ENCODE measurements around the gene PRPF31.

DNA sequence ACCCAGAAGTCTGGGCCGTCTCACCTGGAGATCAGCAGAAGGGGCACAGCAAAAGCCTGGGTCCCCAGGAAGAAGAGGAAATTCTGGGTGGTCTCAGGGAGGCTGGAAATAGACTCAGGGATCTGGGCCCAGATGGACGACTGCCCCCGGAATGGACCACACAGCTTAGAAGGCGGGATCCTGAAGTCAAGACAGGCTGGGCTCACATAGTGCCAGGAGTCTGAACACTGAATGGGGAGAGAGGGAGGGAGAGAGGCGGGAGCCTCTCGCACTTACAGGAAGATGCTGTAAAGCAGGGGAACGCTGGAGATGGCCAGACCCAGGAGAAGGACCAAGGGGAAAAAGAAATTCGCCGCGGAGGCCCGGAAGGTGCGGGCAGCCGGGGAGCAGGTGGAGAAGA, 45.3 kb downstream of the PRPF31 start:
- no peak for TF ChIP-seq EZH2 (IDR thresholded peaks at IDR 0.05; ENCODE audit: borderline replicate concordance, low read depth, low read length, poor library complexity, severe bottlenecking)
- TF ChIP-seq CTCF (conservative IDR thresholded peaks at IDR 0.05; ENCODE audit: low read depth, low read length) = no peak

Measured in A673 (cell line).